NB4 (cell line): Measurements from ENCODE around the gene PPP1R3A.

Source experiments
- DNase-seq: peaks from one replicate; pipeline ENCODE4 v3.0.0; 2010; ENCODE audit warnings: low read depth
- H3K4me3 ChIP-seq: one replicate; pipeline ENCODE4 v1.5.1; 2011; ENCODE audit warnings: mild to moderate bottlenecking, low read depth, low read length, moderate library complexity
- MAX ChIP-seq: IDR thresholded peaks from 2 replicates; pipeline ENCODE4 v1.6.1; 2011; ENCODE audit warnings: low read depth, low read length
- MYC ChIP-seq: IDR thresholded peaks from 2 replicates; pipeline ENCODE4 v1.6.1; 2011; ENCODE audit warnings: low read depth, low read length
- POLR2A ChIP-seq: IDR thresholded peaks from 2 replicates; pipeline ENCODE4 v1.6.1; 2011; ENCODE audit warnings: mild to moderate bottlenecking; ENCODE audit not compliant: insufficient read length; ENCODE audit errors: extremely low read depth
- TF ChIP-seq, protein P1 (sequence below): IDR thresholded peaks from one replicate; pipeline ENCODE4 v1.5.1; 2012; ENCODE audit warnings: low read depth, low read length

Gene PPP1R3A

GRCh38 chr7:113835367-113835766, 83.4 kb downstream of the PPP1R3A start:
- H3K4me3 ChIP-seq: no peak overlapping the region
- no peak for DNase-seq
- TF ChIP-seq MYC (no peak), MAX (no peak), POLR2A (no peak)
- TF ChIP-seq, protein P1, sequence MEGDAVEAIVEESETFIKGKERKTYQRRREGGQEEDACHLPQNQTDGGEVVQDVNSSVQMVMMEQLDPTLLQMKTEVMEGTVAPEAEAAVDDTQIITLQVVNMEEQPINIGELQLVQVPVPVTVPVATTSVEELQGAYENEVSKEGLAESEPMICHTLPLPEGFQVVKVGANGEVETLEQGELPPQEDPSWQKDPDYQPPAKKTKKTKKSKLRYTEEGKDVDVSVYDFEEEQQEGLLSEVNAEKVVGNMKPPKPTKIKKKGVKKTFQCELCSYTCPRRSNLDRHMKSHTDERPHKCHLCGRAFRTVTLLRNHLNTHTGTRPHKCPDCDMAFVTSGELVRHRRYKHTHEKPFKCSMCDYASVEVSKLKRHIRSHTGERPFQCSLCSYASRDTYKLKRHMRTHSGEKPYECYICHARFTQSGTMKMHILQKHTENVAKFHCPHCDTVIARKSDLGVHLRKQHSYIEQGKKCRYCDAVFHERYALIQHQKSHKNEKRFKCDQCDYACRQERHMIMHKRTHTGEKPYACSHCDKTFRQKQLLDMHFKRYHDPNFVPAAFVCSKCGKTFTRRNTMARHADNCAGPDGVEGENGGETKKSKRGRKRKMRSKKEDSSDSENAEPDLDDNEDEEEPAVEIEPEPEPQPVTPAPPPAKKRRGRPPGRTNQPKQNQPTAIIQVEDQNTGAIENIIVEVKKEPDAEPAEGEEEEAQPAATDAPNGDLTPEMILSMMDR: no peak

- H3K4me3 ChIP-seq: no peak overlapping the region
- DNase-seq: no peak
- TF ChIP-seq MAX (no peak), MYC (no peak), POLR2A (no peak)
- TF ChIP-seq, protein P1: no peak
Measured at GRCh38 chr7:113832196-113832745, 86.5 kb downstream of the PPP1R3A start.

DNA sequence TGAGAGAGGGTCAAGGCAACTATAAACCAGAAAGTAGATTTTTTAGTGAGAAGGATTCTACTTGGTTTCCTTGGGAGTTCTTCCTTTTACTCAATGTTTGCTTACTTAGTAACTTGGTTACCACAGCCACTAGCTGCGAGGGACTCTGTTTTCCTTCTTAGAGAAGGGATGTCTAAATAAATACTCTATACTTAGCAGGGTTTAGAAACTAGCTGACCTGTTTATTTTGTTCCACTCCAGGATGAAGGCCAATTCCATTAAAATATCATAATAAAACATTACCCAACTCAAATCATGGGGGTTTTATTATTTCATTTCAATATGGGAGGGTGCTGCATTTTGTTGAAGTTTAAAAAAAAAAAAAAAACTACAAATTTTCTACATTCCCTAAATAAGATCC, 87.3 kb downstream of the PPP1R3A start:
- DNase-seq: no peak
- no peak overlapping the region for H3K4me3 ChIP-seq
- no peak for TF ChIP-seq MYC
- TF ChIP-seq POLR2A: no peak
- TF ChIP-seq, protein P1: no peak
- TF ChIP-seq MAX: no peak

- no peak overlapping the region for H3K4me3 ChIP-seq
- no peak for DNase-seq
- TF ChIP-seq MYC (no peak), POLR2A (no peak)
- TF ChIP-seq, protein P1: no peak
Measured at GRCh38 chr7:113828581-113828980, 90.2 kb downstream of the PPP1R3A start.
